ENCODE measurements around the gene PEBP1.

- no peak for TF ChIP-seq CTCF (conservative IDR thresholded peaks at IDR 0.05; ENCODE audit: low read depth, low read length)
- TF ChIP-seq EZH2 (IDR thresholded peaks at IDR 0.05; ENCODE audit: low read length, unreplicated experiment), result no peak
- TF ChIP-seq EZH2phosphoT487 (IDR thresholded peaks at IDR 0.05; ENCODE audit: borderline replicate concordance, low read length), result no peak
These were observed 47.8 kb downstream of the PEBP1 start for GRCh38 chr12:118183711-118184110.

Data from PC-3 (cell line).